Dedifferentiated amniotic fluid mesenchymal stem cell (primary cell): ENCODE measurements around the gene TMEM18.

Experiments
- DNase-seq: peaks from one replicate; pipeline ENCODE4 v3.0.0-alpha.2; 2016; ENCODE audit errors: extremely low spot score

The TMEM18 gene

GRCh38 chr2:672606-672905 is 4.7 kb downstream of the TMEM18 start:
- no peak for DNase-seq

- DNase-seq: no peak
Measured at GRCh38 chr2:671787-672605, 5.2 kb downstream of the TMEM18 start.

- DNase-seq: no peak
Measured at GRCh38 chr2:671072-671471, 6.1 kb downstream of the TMEM18 start.

GRCh38 chr2:670637-671036 is 6.6 kb downstream of the TMEM18 start:
- DNase-seq: no peak

- DNase-seq: no peak
Measured at GRCh38 chr2:669323-669722, 7.9 kb downstream of the TMEM18 start.

- DNase-seq: no peak
Measured at GRCh38 chr2:668000-668398, 9.2 kb downstream of the TMEM18 start.

- peak; percentile 69 for DNase-seq
Measured at GRCh38 chr2:667332-667999, 9.7 kb downstream of the TMEM18 start.

GRCh38 chr2:666441-666840 is 10.8 kb downstream of the TMEM18 start:
- no peak for DNase-seq

GRCh38 chr2:665340-666073 is 11.7 kb downstream of the TMEM18 start:
- DNase-seq: no peak

- no peak for DNase-seq
Measured at GRCh38 chr2:664063-664462, 13.1 kb downstream of the TMEM18 start.

- no peak for DNase-seq
Measured at GRCh38 chr2:663221-663620, 14.0 kb downstream of the TMEM18 start.

GRCh38 chr2:661360-661635 is 15.9 kb downstream of the TMEM18 start:
- no peak for DNase-seq

GRCh38 chr2:660586-661359 is 16.4 kb downstream of the TMEM18 start:
- no peak for DNase-seq

- DNase-seq: no peak
Measured at GRCh38 chr2:660029-660428, 17.2 kb downstream of the TMEM18 start.

- DNase-seq: no peak
Measured at GRCh38 chr2:658426-658825, 18.8 kb downstream of the TMEM18 start.

GRCh38 chr2:657766-658165 is 19.4 kb downstream of the TMEM18 start:
- no peak for DNase-seq

- no peak for DNase-seq
Measured at GRCh38 chr2:656676-657075, 20.5 kb downstream of the TMEM18 start.

- no peak for DNase-seq
Measured at GRCh38 chr2:655626-656025, 21.6 kb downstream of the TMEM18 start.

- no peak for DNase-seq
Measured at GRCh38 chr2:654896-655295, 22.3 kb downstream of the TMEM18 start.

GRCh38 chr2:653645-654425 is 23.4 kb downstream of the TMEM18 start:
- no peak for DNase-seq

- no peak for DNase-seq
Measured at GRCh38 chr2:652881-653480, 24.2 kb downstream of the TMEM18 start.
